Lower leg skin (tissue), 3 donors: Measurements from ENCODE around the gene COL6A2.

ENCODE experiments used
- POLR2A ChIP-seq, 2 donors: fragments of 450-650 bp; IDR thresholded peaks; one replicate each; pipeline ENCODE4 v1.6.1; 2016 to 2017; ENCODE audit warnings: antibody characterized with exemption in 2 of 2, mild to moderate bottlenecking in 1 of 2, moderate library complexity in 1 of 2
- TF ChIP-seq, protein P1 (sequence below), 3 donors: fragments of 450-650 bp; IDR thresholded peaks; one replicate each; pipeline ENCODE4 v1.5.1; 2016; ENCODE audit warnings: antibody characterized with exemption in 3 of 3, mild to moderate bottlenecking in 3 of 3, moderate library complexity in 2 of 3

DNA sequence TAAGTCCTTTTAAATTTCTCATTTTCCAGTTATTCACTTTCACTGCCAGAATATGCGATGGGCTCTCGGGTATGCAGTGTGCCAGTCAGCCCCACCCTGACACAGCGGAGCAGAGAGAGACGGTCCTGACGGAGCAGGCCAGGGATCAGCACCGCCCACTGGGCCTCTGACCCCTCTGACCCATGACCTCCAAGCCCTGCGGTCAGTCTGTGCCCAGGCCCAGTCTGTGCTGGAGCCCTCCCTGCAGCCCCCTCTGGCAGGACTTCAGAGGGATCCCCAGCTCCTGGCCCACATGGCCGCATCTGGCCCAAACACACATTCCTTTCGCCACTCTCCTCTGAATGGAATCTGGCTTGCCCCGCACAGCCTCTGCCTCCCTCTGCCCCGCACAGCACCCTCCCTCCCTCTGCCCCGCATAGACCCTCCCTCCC, 43.4 kb upstream of the COL6A2 start:
- TF ChIP-seq, protein P1, sequence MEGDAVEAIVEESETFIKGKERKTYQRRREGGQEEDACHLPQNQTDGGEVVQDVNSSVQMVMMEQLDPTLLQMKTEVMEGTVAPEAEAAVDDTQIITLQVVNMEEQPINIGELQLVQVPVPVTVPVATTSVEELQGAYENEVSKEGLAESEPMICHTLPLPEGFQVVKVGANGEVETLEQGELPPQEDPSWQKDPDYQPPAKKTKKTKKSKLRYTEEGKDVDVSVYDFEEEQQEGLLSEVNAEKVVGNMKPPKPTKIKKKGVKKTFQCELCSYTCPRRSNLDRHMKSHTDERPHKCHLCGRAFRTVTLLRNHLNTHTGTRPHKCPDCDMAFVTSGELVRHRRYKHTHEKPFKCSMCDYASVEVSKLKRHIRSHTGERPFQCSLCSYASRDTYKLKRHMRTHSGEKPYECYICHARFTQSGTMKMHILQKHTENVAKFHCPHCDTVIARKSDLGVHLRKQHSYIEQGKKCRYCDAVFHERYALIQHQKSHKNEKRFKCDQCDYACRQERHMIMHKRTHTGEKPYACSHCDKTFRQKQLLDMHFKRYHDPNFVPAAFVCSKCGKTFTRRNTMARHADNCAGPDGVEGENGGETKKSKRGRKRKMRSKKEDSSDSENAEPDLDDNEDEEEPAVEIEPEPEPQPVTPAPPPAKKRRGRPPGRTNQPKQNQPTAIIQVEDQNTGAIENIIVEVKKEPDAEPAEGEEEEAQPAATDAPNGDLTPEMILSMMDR (IDR thresholded peaks at IDR 0.05): no peak
- TF ChIP-seq POLR2A (IDR thresholded peaks at IDR 0.05): no peak
